SKM-1 treated with dmso at 0.1 percent for 144 hours (cell line): ENCODE measurements around the gene YDJC.
"Not testable (repeated sequence)": the region's sequence is repeated elsewhere in the genome, so short reads cannot be mapped to it uniquely, and the experiment has no call there.

Experiments
- DNase-seq: peaks from one replicate; lab custom pipeline; 2025; ENCODE audit not compliant: unreplicated experiment; lab: John Stamatoyannopoulos, UW

YDJC gene

GRCh38 chr22:21629255-21630149, at the start of gene YDJC:
Gene YDJC (minus strand): TSS chr22:21630022. CDS start chr22:21630014, 8 bp downstream.
- peak; percentile 87 for DNase-seq

GRCh38 chr22:21679383-21679782, 49.6 kb upstream of the YDJC start:
- DNase-seq = no peak

GRCh38 chr22:21678842-21679241, 49.0 kb upstream of the YDJC start:
- DNase-seq = not testable (repeated sequence)

- DNase-seq = no peak
Observed at GRCh38 chr22:21677606-21678443, 48.0 kb upstream of the YDJC start.

- DNase-seq = no peak
Observed at GRCh38 chr22:21674638-21675245, 44.9 kb upstream of the YDJC start.

GRCh38 chr22:21673534-21674321, 43.9 kb upstream of the YDJC start:
- no peak for DNase-seq

GRCh38 chr22:21672107-21672629, 42.3 kb upstream of the YDJC start:
- DNase-seq = no peak

- DNase-seq = no peak
Observed at GRCh38 chr22:21669026-21669425, 39.2 kb upstream of the YDJC start.

- no peak for DNase-seq
Observed at GRCh38 chr22:21666786-21667185, 37.0 kb upstream of the YDJC start.

- DNase-seq = no peak
Observed at GRCh38 chr22:21665047-21665851, 35.4 kb upstream of the YDJC start.

GRCh38 chr22:21663738-21664137, 33.9 kb upstream of the YDJC start:
- DNase-seq = no peak

GRCh38 chr22:21661991-21662390, 32.2 kb upstream of the YDJC start:
- no peak for DNase-seq

GRCh38 chr22:21660904-21661303, 31.1 kb upstream of the YDJC start:
- DNase-seq = no peak

GRCh38 chr22:21659864-21660525, 30.2 kb upstream of the YDJC start:
- no peak for DNase-seq

- DNase-seq = peak; percentile 67
Observed at GRCh38 chr22:21657360-21658032, 27.7 kb upstream of the YDJC start.

GRCh38 chr22:21657020-21657359, 27.2 kb upstream of the YDJC start:
- no peak for DNase-seq

- no peak for DNase-seq
Observed at GRCh38 chr22:21652547-21653545, 23.0 kb upstream of the YDJC start.
